HG03060 (cell line): ENCODE data around the gene DHRSX.

Experiments used
- ATAC-seq: cut with Tn5 transposase; IDR thresholded peaks from one replicate; pipeline ENCODE4 v1.9.1; 2021; ENCODE audit warnings: low read depth, moderate number of reproducible peaks; ENCODE audit not compliant: unreplicated experiment

The DHRSX gene

DNA sequence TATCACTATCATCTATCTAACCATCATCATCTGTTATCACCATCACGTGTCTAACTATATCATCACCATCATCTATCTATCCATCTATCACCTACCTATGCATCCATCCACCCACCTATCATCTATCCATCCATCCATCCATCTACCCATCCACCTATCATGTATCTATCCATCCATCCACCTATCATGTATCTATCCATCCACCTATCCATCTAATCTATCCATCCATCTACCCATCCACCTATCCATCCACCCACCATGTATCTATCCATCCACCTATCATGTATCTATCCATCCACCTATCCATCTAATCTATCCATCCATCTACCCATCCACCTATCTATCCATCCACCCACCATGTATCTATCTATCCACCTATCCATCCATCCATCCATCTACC is 316.7 kb downstream of the DHRSX start:
- ATAC-seq: no peak

- no peak for ATAC-seq
Observed at GRCh38 chrX:2183193-2183725, 317.5 kb downstream of the DHRSX start.

- ATAC-seq: no peak
Observed at GRCh38 chrX:2177541-2177940, 323.2 kb downstream of the DHRSX start.

DNA sequence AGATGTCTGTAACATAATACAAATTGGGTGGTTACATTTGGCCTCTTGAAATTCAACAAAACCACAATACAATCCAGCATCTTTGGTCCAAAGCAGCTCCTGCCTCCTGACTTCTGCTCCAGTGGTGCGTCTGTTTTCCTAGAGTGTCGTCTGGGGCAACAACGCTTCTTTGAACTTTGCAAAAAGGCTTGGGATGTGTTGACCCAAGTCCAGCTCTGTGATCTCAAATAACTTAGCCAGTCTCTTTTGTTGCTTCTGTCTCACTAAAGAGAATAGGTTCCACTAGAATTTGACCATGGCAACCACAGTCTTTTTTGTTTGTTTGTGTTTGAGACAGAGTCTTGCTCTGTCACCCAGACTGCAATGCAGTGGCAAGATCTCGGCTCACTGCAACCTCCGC is 324.0 kb downstream of the DHRSX start:
- no peak for ATAC-seq

- ATAC-seq: no peak
Observed at GRCh38 chrX:2176274-2176673, 324.5 kb downstream of the DHRSX start.

GRCh38 chrX:2172359-2172758 is 328.4 kb downstream of the DHRSX start:
- no peak for ATAC-seq
